Keratinocyte (primary cell): ENCODE data around the gene ASPHD2.

Experiments used
- CTCF ChIP-seq, 3 experiments: IDR thresholded peaks in 1 of 3; conservative IDR thresholded peaks in 1 of 3; optimal IDR thresholded peaks in 1 of 3; 2 replicates in 2 of 3; 3 replicates in 1 of 3; pipeline versions ENCODE3 to v1.5.1; 2011; ENCODE audit warnings: low read length in 3 of 3, mild to moderate bottlenecking in 3 of 3, moderate library complexity in 2 of 3, control low read depth in 1 of 3, inconsistent platforms in 1 of 3; ENCODE audit not compliant: insufficient read depth in 2 of 3; ENCODE audit errors: extremely low read depth in 1 of 3
- EZH2 ChIP-seq: IDR thresholded peaks from one replicate; pipeline ENCODE4 v1.6.1; 2012; ENCODE audit warnings: inconsistent platforms, mild to moderate bottlenecking, low read length, moderate library complexity

- TF ChIP-seq CTCF (optimal IDR thresholded peaks at IDR 0.05 in 1 of 3, IDR thresholded peaks at IDR 0.05 in 1 of 3, conservative IDR thresholded peaks at IDR 0.05 in 1 of 3; ENCODE audit: extremely low read depth in 1 of 3, insufficient read depth in 2 of 3, low read length in 3 of 3) (no peak), EZH2 (no peak)
Measured at GRCh38 chr22:26409719-26410335, 19.2 kb upstream of the ASPHD2 start.
